Caco-2 (cell line): ENCODE measurements around the gene LIPK. TPM values are rescaled to one million over a fixed set of nuclear protein-coding genes. Genes with fewer than 3 reads are reported as not detected.

Experiments used
- BruUV-seq: library from RNA; stranded (reverse); fragments of 400-500 nt; replicated peaks from 2 replicates; lab custom pipeline; 2021; lab: Mats Ljungman, UMichigan
- CTCF ChIA-PET: fragments of 300-600 bp; sonication (Branson Sonifier 250); formaldehyde crosslinking; loops from one replicate; lab custom pipeline; 2022; ENCODE audit warnings: antibody characterized with exemption; lab: Charles Lee
- POLR2A ChIA-PET: fragments of 300-600 bp; sonication (Branson Sonifier 250); formaldehyde crosslinking; loops from one replicate; lab custom pipeline; 2022; ENCODE audit warnings: antibody characterized with exemption; lab: Charles Lee
- DNase-seq, 2 experiments: peaks; one replicate each; pipeline versions ENCODE4 v3.0.0 to v3.0.0-alpha.2; 2020 to 2022
- H3K27me3 ChIP-seq: replicated peaks from 2 replicates; pipeline ENCODE4 v1.6.0; 2011; ENCODE audit warnings: low read length; ENCODE audit not compliant: control insufficient read depth, insufficient read depth
- H3K36me3 ChIP-seq: 2 replicates; pipeline ENCODE4 v1.5.1; 2011; ENCODE audit warnings: low read length; ENCODE audit not compliant: control insufficient read depth, insufficient read depth
- H3K4me1 ChIP-seq: fragments of 250-450 bp; sonication (Bioruptor Pico); 2 replicates; pipeline ENCODE4 v1.5.1; 2020; ENCODE audit warnings: mild to moderate bottlenecking
- H3K4me3 ChIP-seq: 2 replicates; pipeline ENCODE4 v1.5.1; 2011; ENCODE audit warnings: low read depth, mild to moderate bottlenecking, control low read depth, low read length
- H3K9me3 ChIP-seq: fragments of 250-450 bp; sonication (Bioruptor Pico); 2 replicates; pipeline ENCODE4 v1.5.1; 2020; ENCODE audit warnings: mild to moderate bottlenecking, moderate library complexity
- H3K27ac Mint-ChIP-seq: one replicate; pipeline ENCODE4 v1.8.0; 2022; ENCODE audit warnings: mixed read lengths; ENCODE audit not compliant: unreplicated experiment
- H3K27me3 Mint-ChIP-seq: one replicate; pipeline ENCODE4 v1.8.0; 2022; ENCODE audit warnings: mixed read lengths; ENCODE audit not compliant: insufficient read depth, unreplicated experiment
- H3K36me3 Mint-ChIP-seq: one replicate; pipeline ENCODE4 v1.8.0; 2022; ENCODE audit warnings: mild to moderate bottlenecking, mixed read lengths; ENCODE audit not compliant: insufficient read depth, unreplicated experiment
- H3K4me1 Mint-ChIP-seq: one replicate; pipeline ENCODE4 v1.8.0; 2022; ENCODE audit warnings: low read depth, mixed read lengths; ENCODE audit not compliant: unreplicated experiment
- H3K4me3 Mint-ChIP-seq: one replicate; pipeline ENCODE4 v1.8.0; 2022; ENCODE audit warnings: mild to moderate bottlenecking, moderate library complexity, mixed read lengths; ENCODE audit not compliant: unreplicated experiment
- H3K9me3 Mint-ChIP-seq: one replicate; pipeline ENCODE4 v1.8.0; 2022; ENCODE audit warnings: mixed read lengths; ENCODE audit not compliant: unreplicated experiment
- intact Hi-C: fragments of 100-400 bp; cut with micrococcal nuclease; formaldehyde crosslinking; loops from one replicate; pipeline ENCODE4 v1.10.0; 2022; ENCODE audit not compliant: unreplicated experiment
- total RNA-seq: library from RNA; stranded (reverse); gene quantifications from 2 replicates; pipeline ENCODE4 v1.2.3, GENCODE V29; 2022
- TF ChIP-seq, protein P1 (sequence below), 2 experiments: fragments of 200-600 bp in 1 of 2; IDR thresholded peaks; 1 replicate in 1 of 2; 2 replicates in 1 of 2; pipeline versions ENCODE4 v1.5.1 to v1.8.0; 2011 to 2022; ENCODE audit warnings: antibody characterized with exemption in 1 of 2, control low read depth in 1 of 2, inconsistent platforms in 1 of 2, low read depth in 1 of 2, low read length in 1 of 2, mild to moderate bottlenecking in 1 of 2, moderate library complexity in 1 of 2; ENCODE audit not compliant: insufficient read depth in 1 of 2, severe bottlenecking in 1 of 2, unreplicated experiment in 1 of 2

Gene LIPK
- total RNA-seq, 1 experiment from 2014 or later, result not detected

DNA sequence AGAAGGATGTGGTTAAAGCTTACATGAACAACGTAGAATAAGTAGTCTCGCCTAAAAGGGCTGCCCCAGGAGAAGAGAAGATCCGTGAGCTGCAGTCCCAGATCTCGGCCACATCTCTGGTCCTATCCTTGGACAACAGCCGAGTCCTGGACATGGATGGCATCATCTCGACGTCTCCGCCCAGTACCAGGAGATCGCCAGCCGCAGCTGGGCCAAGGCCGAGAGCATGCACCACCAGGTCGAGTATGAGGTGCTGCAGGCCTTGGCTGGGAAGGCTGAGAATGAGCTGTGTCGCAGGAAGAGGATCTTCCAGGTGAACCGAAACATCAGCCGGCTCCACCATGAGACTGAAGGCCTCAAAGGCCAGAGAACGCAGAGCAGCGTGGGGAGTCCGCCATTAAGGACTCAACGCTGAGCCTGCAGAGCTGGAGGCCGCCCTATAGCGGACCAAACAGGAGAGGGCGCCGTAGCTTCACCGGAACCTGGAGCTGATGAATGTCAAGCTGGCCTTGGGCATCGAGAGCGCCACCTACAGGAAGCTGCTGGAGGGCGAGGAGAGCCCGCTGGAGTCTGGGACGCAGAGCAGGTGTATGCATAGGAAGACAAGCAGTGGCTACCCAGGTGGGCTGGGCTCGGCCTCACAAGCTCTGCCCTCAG is 22.2 kb downstream of the LIPK start:
- intact Hi-C loops, result loop anchor here (5.0 kb wide), 1 partner anchor 41 kb away; no protein-coding TSS in a partner anchor
- Mint-ChIP-seq H3K9me3 (no peaks in the 10 kb centered on the region), H3K27ac (no peak overlapping the region), H3K36me3 (no peaks in the 10 kb centered on the region), H3K4me1 (no peaks in the 10 kb centered on the region), H3K27me3 (peaks cover 8% of the 10 kb centered on the region), H3K4me3 (no peak overlapping the region)
- H3K36me3 ChIP-seq, result no peaks in the 10 kb centered on the region
- no peaks in the 10 kb centered on the region for H3K4me1 ChIP-seq
- TF ChIP-seq, protein P1, sequence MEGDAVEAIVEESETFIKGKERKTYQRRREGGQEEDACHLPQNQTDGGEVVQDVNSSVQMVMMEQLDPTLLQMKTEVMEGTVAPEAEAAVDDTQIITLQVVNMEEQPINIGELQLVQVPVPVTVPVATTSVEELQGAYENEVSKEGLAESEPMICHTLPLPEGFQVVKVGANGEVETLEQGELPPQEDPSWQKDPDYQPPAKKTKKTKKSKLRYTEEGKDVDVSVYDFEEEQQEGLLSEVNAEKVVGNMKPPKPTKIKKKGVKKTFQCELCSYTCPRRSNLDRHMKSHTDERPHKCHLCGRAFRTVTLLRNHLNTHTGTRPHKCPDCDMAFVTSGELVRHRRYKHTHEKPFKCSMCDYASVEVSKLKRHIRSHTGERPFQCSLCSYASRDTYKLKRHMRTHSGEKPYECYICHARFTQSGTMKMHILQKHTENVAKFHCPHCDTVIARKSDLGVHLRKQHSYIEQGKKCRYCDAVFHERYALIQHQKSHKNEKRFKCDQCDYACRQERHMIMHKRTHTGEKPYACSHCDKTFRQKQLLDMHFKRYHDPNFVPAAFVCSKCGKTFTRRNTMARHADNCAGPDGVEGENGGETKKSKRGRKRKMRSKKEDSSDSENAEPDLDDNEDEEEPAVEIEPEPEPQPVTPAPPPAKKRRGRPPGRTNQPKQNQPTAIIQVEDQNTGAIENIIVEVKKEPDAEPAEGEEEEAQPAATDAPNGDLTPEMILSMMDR (IDR thresholded peaks at IDR 0.05; ENCODE audit: insufficient read depth in 1 of 2, low read depth in 1 of 2, low read length in 1 of 2, severe bottlenecking in 1 of 2, unreplicated experiment in 1 of 2), result peak in 1 of 2 experiments; percentile 19
- no peaks in the 10 kb centered on the region for H3K9me3 ChIP-seq
- peak; percentile 34 to 48 for DNase-seq
- H3K4me3 ChIP-seq, result no peak overlapping the region
- H3K27me3 ChIP-seq, result no peaks in the 10 kb centered on the region
- POLR2A ChIA-PET, result no interaction called here
- no TSS peak for BruUV-seq
- CTCF ChIA-PET, result no interaction called here

DNA sequence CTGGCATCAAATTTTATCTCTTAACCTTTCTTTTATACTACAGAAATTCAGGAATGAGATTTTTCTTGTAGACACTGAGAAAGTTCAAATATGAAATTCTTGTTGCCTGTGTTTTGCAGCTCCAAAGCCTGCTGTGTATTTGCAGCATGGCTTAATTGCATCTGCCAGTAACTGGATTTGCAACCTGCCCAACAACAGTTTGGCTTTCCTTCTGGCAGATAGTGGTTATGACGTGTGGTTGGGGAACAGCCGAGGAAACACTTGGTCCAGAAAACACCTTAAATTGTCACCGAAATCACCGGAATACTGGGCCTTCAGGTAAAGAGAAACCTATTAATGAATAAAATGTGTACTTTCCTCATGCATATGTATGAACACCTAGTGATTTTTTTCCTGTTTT is 24.8 kb downstream of the LIPK start:
- POLR2A ChIA-PET, result no interaction called here

DNA sequence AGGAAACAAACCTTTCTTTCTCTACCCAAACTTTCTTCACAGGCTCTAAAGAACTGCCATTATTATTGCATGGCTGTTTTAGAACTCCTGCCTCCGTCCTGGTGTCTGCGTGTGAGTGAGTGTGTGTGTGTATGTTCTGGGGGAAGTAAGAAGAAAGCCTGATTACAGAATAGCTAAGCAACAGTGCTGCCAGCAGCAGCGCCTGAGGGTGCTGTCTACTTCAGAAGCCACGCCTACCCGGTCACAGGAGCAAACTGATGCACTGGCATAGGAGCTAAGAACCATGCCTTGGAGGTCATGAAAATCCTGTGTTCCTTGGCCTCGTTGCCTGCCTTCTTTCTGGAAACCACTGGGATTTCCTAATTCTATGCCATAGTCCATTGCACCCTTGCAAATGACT is 25.2 kb downstream of the LIPK start:
- no peaks in the 10 kb centered on the region for H3K4me1 ChIP-seq
- no TSS peak for BruUV-seq
- intact Hi-C loops, result no loop called here
- ChIA-PET POLR2A (no interaction called here), CTCF (no interaction called here)
- Mint-ChIP-seq H3K36me3 (no peaks in the 10 kb centered on the region), H3K4me3 (no peak overlapping the region), H3K27me3 (no peaks in the 10 kb centered on the region), H3K9me3 (no peaks in the 10 kb centered on the region), H3K4me1 (no peaks in the 10 kb centered on the region), H3K27ac (no peak overlapping the region)
- H3K27me3 ChIP-seq, result no peaks in the 10 kb centered on the region
- DNase-seq, result no peak
- no peak overlapping the region for H3K4me3 ChIP-seq
- no peaks in the 10 kb centered on the region for H3K9me3 ChIP-seq
- TF ChIP-seq, protein P1 (IDR thresholded peaks at IDR 0.05; ENCODE audit: insufficient read depth in 1 of 2, low read depth in 1 of 2, low read length in 1 of 2, severe bottlenecking in 1 of 2, unreplicated experiment in 1 of 2), result no peak
- no peaks in the 10 kb centered on the region for H3K36me3 ChIP-seq

More for the DNA sequence above, 24.8 kb downstream of the LIPK start:
- Histone ChIP-seq H3K27me3 (no peaks in the 10 kb centered on the region), H3K9me3 (no peaks in the 10 kb centered on the region), H3K36me3 (no peaks in the 10 kb centered on the region), H3K4me1 (no peaks in the 10 kb centered on the region), H3K4me3 (no peak overlapping the region)
- Mint-ChIP-seq H3K4me1 (no peaks in the 10 kb centered on the region), H3K9me3 (no peaks in the 10 kb centered on the region), H3K27ac (no peak overlapping the region), H3K36me3 (no peaks in the 10 kb centered on the region), H3K27me3 (peaks cover 2% of the 10 kb centered on the region), H3K4me3 (no peak overlapping the region)
- DNase-seq, result no peak
- intact Hi-C loops, result no loop called here
- CTCF ChIA-PET, result no interaction called here
- BruUV-seq, result no TSS peak
- TF ChIP-seq, protein P1 (IDR thresholded peaks at IDR 0.05; ENCODE audit: insufficient read depth in 1 of 2, low read depth in 1 of 2, low read length in 1 of 2, severe bottlenecking in 1 of 2, unreplicated experiment in 1 of 2), result no peak
